SK-N-SH (cell line): ENCODE results near the gene RAD51B.

ENCODE experiments used
- CHD2 ChIP-seq: fragments of 150-350 bp; IDR thresholded peaks from 2 replicates; pipeline ENCODE4 v1.6.1; 2018; ENCODE audit warnings: low read length; ENCODE audit not compliant: partially characterized antibody
- FOXJ3 ChIP-seq: sonication (generic); formaldehyde crosslinking; IDR thresholded peaks from 2 replicates; pipeline ENCODE4 v1.5.1; 2020; ENCODE audit warnings: mild to moderate bottlenecking, missing genetic modification reagents
- JUND ChIP-seq: IDR thresholded peaks from 2 replicates; pipeline ENCODE4 v1.4.0; 2012
- POLR2AphosphoS5 ChIP-seq: IDR thresholded peaks from 2 replicates; pipeline ENCODE4 v1.6.1; 2012; ENCODE audit warnings: low read depth, low read length
- RCOR1 ChIP-seq: fragments of 150-350 bp; IDR thresholded peaks from 2 replicates; pipeline ENCODE4 v1.6.1; 2017; ENCODE audit warnings: antibody characterized with exemption, low read length
- SIN3A ChIP-seq: IDR thresholded peaks from 2 replicates; pipeline ENCODE4 v1.6.1; 2012; ENCODE audit warnings: low read depth, mild to moderate bottlenecking, low read length, moderate library complexity, borderline replicate concordance
- SMC3 ChIP-seq: IDR thresholded peaks from 2 replicates; pipeline ENCODE4 v1.6.1; 2012; ENCODE audit warnings: low read depth, low read length, improper control_type of control experiment
- TCF12 ChIP-seq: IDR thresholded peaks from 2 replicates; pipeline ENCODE4 v1.4.0; 2012
- TF ChIP-seq, protein P1 (sequence below): fragments of 200-600 bp; sonication (generic); IDR thresholded peaks from 2 replicates; pipeline ENCODE4 v1.6.1; 2017; ENCODE audit warnings: antibody characterized with exemption, mild to moderate bottlenecking, moderate library complexity
- TF ChIP-seq, protein P2 (sequence below): fragments of 150-350 bp; IDR thresholded peaks from 2 replicates; pipeline ENCODE4 v1.6.1; 2017; ENCODE audit warnings: antibody characterized with exemption, low read length, low read depth, borderline replicate concordance
- TF ChIP-seq, protein P3 (sequence below): fragments of 150-350 bp; IDR thresholded peaks from 2 replicates; pipeline ENCODE4 v1.6.1; 2016; ENCODE audit warnings: mild to moderate bottlenecking, low read depth, low read length

DNA sequence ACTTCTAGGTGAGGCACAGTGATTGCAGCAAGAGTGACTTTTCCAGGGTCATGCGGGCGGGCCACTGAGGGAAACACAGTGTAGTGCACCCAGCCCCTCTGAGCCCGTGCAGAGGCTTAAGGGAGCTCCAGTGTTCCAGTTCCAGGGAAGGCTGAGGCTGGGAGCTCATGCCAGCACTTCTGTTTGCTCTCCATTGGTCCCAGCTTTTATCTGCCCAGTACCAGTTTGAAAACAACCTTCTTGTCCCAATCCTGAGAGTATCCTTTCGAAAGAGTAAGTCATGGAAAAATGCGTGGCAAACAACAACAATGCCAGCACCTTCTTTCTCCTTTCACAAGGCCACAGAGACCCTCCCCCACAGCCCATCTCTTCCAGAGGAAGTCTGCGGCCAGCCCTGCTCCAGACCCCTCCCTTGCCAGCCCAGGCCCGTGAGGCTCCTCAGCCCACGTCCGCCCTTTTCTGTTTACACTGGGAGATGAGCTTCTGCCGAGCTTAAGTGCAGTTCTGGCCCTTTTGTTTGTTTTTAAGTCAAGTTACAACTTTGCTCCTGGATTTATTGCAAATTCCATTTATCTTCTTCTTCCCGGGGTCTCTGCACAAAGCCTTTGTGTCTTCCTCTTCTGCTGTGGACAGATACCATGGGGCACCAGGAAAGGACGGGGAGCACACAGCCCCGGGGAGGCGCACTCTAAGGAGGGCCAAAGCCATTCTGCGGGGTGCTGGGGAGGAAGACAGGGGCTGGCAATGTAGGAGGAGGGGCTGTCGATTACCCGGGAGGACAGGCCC is 787.7 kb downstream of the RAD51B start:
- no peak for TF ChIP-seq CHD2
- TF ChIP-seq, protein P1, sequence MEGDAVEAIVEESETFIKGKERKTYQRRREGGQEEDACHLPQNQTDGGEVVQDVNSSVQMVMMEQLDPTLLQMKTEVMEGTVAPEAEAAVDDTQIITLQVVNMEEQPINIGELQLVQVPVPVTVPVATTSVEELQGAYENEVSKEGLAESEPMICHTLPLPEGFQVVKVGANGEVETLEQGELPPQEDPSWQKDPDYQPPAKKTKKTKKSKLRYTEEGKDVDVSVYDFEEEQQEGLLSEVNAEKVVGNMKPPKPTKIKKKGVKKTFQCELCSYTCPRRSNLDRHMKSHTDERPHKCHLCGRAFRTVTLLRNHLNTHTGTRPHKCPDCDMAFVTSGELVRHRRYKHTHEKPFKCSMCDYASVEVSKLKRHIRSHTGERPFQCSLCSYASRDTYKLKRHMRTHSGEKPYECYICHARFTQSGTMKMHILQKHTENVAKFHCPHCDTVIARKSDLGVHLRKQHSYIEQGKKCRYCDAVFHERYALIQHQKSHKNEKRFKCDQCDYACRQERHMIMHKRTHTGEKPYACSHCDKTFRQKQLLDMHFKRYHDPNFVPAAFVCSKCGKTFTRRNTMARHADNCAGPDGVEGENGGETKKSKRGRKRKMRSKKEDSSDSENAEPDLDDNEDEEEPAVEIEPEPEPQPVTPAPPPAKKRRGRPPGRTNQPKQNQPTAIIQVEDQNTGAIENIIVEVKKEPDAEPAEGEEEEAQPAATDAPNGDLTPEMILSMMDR: no peak
- TF ChIP-seq SMC3: no peak
- TF ChIP-seq, protein P2, sequence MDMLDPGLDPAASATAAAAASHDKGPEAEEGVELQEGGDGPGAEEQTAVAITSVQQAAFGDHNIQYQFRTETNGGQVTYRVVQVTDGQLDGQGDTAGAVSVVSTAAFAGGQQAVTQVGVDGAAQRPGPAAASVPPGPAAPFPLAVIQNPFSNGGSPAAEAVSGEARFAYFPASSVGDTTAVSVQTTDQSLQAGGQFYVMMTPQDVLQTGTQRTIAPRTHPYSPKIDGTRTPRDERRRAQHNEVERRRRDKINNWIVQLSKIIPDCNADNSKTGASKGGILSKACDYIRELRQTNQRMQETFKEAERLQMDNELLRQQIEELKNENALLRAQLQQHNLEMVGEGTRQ: no peak
- no peak for TF ChIP-seq FOXJ3
- TF ChIP-seq SIN3A: no peak
- TF ChIP-seq, protein P3, sequence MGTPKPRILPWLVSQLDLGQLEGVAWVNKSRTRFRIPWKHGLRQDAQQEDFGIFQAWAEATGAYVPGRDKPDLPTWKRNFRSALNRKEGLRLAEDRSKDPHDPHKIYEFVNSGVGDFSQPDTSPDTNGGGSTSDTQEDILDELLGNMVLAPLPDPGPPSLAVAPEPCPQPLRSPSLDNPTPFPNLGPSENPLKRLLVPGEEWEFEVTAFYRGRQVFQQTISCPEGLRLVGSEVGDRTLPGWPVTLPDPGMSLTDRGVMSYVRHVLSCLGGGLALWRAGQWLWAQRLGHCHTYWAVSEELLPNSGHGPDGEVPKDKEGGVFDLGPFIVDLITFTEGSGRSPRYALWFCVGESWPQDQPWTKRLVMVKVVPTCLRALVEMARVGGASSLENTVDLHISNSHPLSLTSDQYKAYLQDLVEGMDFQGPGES: no peak
- no peak for TF ChIP-seq TCF12
- TF ChIP-seq JUND: no peak
- no peak for TF ChIP-seq POLR2AphosphoS5
- TF ChIP-seq RCOR1: no peak
